NOMO-1 treated with dmso at 0.1 percent for 144 hours (cell line): ENCODE measurements around the gene DOHH.

Experiments used
- DNase-seq: peaks from one replicate; lab custom pipeline; 2025; ENCODE audit not compliant: unreplicated experiment; lab: John Stamatoyannopoulos, UW

DOHH gene

DNA sequence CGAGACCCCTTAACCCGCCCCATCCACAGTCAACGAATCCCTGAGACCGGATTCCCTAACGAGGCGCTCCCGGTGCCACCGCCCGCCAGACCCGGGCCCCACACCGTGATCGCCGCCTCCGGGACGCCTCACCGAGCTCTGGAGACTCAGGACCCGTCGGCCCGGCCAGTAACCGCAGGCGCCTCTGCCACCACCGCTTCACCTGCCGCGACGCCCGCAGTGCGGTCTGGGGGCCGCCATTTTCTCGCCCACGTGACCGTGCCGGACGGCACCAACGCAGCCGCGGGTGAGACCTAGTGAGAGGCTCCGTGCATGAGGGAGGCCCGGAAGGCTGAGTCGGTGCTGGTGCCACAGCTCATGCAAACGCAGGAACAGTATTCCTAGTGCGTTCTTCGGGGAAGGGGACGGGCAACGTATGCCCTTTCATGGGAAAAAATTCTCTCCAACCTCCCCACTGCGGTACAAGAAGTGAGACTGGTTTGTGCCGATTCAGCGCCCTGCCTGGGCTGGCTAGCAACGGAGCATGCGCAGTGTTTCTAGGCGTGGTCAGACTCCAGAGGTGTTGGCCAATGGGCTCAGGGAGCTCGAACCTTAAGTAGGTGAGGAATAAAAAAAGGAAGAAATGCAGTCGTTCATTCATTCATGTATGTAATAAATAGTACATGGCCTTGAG is at the start of gene DOHH:
Gene DOHH, minus strand, starts transcription at position 246 of the 673 bp plus-strand sequence. CDS start 3,860 bp downstream, outside the sequence.
- DNase-seq: peak; percentile 97

GRCh38 chr19:3549816-3550215 is 49.3 kb upstream of the DOHH start:
- no peak for DNase-seq

DNA sequence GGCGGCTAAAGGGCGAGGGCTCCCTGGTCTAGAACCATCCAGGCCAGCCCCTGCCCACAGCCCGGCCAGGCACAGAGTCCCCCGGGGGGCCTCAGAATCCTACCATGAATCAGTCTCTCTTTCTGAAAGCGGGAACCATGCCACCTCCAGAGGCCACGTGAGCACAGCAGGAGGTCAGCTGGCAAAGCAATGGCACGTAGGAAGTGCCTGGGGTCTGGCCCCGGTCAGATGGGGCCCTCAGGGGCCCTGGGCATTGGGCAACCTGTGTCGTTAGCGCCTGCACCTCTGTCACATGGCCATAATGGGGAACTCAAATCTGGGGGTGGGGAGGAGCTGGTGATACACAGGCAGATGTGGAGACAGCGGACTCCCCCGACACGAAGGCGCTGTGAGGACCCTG is 48.1 kb upstream of the DOHH start:
- DNase-seq: peak; percentile 82

DNA sequence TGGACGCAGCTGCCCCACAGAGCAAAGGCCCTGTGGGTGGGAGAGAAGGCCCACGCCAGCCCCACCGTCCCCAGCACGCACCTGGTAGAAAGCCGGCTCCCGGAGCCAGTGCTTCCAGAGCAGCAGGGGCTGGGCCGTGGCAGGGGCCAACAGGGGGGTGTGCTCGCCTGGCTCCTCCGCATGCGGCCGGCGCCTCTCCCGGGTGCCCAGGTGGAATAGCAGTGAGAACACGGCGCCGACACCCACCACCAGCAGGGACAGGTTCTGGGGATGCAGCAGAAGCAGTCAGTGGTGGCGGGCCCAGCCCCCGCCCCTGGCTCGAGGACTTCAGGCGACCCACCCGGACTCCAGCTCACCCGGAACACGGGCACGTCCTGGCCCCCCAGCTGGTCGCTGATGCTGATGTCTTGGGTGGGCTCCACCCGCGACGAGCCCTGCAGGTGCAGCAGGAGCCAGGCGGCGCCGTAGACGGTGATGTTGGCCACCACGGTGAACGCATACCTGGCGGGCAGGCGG is 47.4 kb upstream of the DOHH start:
- DNase-seq: no peak

- no peak for DNase-seq
These were observed 46.8 kb upstream of the DOHH start for GRCh38 chr19:3547301-3547731.

DNA sequence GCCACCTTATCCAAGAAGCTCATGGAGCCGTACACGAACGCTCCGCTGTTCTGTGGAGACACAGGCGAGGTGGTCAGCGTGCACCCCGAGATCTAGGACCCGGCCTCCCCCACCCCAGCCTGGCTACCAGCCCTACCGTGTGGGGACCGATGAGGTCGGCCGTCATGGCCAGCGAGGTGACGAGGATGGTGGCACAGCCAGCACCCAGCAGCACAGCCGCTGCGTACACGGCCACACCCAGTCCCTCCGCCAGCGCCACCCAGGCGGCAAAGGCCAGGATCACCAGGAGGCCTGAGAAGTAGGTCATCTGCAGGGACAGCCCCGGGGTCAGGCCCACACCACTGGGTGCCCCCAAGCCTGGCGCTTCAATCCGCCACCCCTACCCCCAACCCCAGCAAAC is 45.6 kb upstream of the DOHH start:
- no peak for DNase-seq

- DNase-seq: no peak
These were observed 45.2 kb upstream of the DOHH start for GRCh38 chr19:3545669-3546034.

DNA sequence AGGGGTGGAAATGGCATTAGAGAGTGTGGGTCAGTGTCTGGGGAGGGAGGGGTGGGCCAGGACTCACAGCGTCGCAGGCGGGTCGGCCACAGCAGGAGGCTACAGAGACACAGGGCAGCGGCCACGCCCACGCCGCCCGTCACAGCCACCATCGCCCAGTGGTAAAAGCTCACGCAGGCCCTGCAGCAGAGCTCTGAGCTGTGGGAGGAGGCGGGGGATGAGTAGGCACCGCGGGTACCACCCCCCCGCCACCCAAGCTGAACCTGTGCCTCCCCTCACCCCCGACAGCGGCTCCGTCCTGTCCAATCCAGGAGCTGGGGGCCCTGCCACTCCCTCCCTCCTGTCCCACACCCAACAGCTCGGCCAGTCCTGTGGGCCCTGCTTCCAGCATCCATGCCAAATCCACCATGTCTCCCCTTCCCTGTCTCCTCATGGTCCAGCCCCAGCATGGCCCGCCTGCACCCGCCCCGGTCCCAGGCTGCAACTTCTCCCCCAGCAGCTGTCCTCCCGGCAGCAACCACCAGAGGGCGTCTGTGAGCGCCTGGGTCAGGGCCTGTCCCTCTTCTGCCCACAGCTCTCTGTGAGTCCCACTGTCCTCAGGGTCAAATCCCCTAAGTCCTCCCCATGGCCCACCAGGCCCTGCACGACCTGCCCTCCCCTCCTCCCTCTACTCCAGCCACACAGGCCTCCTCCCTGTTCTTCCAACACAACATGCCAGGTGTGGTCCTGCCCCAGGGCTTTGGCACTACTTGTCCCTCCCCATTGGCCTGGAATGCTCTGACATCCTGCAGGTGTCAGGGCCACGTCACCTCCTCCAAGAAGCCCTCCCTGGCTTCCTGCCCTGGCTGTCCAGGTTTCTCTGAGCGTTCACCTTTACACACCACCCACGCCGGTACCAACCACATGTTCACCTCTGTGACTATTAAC is 44.5 kb upstream of the DOHH start:
- DNase-seq: peak; percentile 14

DNA sequence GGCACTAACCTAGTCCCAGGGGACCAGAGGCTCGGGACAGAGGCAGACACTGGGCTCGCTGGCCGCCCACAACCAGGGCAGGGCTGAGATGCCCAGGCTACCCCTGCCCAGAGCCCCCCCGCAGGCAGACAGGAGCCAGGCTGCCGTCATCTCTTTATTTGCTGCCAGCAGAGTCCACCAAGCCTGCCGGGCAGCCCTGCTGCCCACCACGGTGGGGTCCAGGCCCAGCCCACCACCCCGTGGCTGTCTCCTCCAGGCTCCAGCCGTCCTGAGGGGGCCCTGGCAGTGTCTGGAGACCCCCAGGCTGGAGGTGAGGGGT is 43.5 kb upstream of the DOHH start:
- DNase-seq: no peak

DNA sequence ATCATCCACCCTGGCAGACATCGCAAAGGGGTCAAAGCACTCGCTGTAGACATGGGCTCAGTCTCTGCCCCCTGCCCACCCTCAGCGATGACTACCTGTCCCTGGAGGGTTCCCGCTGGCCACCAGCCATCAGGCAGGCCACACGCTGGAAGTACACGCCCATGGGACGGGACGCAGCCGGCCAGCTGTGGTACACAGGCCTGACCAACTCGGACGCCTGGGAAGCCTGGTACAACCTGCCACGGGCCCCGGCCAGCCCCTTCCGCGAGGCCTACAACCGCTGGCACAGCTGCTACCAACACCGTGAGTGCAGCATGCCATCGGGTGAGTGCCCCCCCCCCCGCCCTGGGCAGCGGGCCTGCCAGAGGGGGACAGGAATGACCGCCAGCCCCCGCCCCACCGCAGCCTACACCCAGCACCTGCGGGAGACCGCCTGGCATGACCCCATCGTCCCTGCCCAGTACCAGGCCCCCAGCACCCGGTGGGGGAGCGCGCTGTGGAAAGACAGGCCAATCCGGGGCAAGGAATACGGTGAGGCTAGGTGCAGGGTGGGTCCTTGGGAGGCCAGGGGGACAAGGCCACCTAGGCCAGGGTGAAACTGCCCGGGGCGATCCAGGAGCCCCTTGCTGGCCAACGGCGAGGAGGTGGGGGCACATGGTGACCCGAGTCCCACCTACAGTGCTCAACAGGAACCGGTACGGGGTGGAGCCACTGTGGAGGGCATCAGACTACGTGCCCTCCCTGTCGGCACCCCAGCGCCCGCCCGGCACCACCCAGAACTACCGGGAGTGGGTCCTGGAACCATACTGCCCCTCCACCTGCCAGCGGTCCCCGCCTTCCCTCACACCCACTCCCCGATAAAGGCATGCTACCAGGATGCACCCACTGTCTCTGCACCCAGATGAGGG is 42.9 kb upstream of the DOHH start:
- no peak for DNase-seq

DNA sequence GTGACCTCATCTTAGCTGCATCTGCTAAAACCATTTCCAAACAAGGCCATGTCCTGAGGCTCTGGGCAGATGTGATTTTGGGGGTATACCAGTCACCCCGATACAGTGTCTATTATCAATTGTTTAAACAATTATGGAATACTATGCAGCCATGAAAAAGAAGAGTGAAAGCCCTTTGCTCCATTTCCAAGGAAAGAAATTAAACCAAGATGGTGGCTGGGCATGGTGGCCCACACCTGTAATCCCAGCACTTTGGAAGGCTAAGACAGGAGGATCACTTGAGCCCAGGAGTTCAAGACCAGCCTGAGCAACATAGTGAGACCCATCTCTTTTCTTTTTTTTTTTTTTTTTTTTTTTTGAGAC is 39.3 kb upstream of the DOHH start:
- DNase-seq: no peak

DNA sequence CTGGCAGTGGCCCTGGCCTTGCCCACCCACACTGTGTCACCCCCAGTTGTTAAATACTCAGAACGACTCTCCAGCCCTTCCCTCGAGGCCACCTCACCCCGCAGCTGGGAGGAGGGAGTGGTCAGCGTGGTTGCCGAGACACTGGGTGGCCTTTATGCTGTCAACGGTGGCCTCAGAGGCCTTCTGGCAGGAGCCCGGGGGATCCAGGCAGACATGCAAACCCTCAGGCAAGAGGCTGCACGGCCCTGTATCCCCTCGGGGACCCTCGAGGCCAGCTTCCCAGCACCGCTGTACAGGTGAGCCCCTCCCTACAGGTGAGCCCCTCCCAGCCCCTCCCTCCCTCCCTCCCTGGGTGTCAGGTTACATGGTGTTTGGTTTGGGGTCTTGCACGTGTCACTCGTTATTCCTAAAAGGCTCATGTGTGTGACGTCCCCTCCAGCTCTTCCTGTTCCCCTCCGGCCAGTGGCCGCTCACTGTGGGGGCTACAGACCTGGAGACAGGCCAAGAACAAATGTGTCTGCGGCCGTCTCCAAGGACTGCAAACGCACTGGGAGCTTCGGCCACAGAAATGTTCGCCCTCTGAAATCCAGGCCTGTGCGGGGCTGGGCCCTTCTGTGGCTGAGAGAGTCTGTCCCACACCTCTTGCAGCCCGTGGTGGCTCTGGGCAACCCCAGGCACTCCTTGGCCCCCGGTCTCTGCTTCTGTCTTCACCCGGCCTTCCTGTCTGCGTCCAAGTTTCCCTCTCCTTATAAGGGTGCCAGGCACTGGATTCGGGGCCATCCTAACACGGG is 38.7 kb upstream of the DOHH start, which contains the start of gene TEKTIP1:
Gene TEKTIP1, plus strand, starts transcription at position 210 of the 791 bp plus-strand sequence. Its CDS starts 4 bp downstream, at position 214.
- no peak for DNase-seq

DNA sequence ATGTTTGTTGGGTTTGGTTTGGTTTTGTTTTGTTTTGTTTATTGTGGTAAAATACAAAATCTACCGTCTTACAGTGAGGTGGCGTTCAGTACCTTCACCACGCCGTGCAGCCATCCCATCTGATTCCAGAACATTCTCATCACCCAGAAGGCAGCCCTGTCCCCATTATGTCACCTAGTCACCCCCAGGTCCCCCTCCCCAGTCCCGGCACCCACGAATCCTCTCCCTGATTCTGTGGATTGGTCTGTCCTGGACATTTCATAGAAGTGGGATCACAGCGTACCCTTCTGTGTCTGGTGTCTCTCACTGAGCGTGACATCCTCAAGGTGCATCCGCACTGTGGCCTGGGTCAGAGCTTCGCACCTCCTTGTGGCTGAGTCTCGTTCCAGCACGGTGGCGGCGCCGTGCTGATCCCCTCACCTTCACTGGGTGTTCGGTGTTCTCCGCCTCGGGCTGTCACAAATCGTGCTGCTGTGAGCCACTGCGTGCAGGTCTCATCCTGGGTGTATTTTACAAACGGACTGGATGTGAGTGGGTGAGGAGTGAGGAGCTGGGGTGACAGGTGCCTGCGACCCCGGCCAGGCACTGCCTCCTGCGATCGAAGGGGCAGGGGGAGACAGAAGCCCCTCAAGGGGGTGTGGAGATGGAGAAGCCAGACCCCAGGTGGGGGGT is 37.9 kb upstream of the DOHH start:
- no peak for DNase-seq

DNA sequence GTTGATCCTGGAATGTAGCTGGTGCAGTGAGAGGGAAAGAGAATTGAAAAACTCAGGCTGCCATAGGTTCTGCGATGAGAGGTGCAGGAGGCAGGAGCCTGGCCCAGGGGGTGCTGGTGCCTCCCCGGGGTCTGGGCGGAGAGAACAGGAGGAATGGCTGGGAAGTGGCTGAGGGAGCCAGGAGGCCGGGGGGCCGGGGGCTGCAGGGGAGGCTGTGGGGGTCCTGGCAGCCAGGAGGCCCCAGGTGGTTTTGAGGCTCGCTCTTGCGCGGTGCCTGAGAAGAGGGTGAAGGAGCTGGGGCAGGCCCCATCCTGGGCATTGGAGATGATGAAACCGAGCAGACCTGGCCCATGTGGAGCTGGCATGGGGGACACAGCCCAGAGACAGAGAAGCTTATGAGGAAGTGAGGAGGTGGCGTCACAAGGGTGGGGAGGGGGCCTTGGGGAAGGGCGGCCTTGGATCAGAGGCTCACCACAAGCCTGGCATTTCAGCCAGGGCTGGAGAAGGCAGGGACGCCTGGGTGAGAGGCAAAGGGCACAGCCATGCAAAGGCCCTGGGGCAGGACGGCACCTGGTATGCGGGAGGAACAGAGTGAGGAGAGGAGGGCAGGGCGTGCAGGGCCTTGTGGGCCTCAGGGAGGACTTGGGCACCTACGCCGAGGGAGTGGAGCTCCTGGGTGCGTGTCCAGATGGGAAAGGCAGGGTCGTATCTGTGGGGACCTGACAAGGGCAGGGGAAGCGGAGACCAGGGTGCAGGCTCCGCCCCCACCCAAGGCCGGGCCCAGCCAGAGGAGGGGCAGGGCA is 37.2 kb upstream of the DOHH start:
- DNase-seq: no peak

GRCh38 chr19:3537101-3537437 is 36.6 kb upstream of the DOHH start:
- no peak for DNase-seq

DNA sequence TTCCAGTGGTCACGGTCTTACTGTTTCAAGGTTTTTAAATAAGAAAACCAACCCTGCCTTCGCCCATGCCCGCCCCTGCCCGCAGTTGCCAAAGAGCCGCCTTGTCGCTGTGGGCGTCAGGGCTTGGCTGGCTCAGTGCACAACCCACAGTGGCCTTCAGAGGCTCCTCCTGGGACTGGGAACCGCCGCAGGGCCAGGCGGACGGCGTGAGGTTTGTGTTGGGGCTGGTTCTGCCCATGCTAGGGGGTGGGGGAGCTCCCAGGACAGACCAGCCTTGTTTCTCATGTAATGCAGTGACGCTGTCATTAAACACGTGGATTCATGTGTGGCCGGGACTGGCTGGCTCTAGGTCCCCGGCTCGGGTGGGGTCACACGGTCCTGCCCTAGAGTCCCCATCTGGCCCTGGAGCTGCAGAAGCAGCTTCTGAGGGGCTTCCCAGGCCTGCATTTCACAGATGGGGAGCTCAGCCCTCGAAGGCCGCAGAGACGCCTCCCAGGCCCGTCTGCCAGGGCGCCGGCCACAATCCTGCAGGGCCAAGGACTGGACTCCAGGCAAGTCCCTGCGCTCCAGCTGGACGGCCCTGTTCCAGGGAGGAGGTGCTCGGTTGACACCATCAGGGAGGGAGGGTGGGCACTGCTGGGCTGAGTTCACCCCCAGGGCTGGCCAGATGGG is 36.1 kb upstream of the DOHH start:
- DNase-seq: no peak

DNA sequence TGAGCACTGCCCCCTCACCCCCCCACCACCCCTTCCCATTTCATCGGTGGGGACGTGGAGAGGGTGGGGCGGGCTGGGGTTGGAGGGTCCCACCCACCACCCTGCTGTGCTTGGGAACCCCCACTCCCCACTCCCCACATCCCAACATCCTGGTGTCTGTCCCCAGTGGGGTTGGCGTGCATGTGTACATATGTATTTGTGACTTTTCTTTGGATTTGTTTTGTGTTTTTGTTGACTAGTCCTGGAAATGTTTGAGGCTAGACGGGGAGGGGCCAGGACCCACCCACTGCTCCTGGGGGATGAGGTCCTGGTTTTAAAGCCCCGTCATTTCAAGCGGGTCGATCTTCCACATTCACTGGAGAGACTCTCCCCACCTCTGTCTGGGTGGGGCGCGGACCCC is 35.5 kb upstream of the DOHH start:
- no peak for DNase-seq

GRCh38 chr19:3535563-3535965 is 35.1 kb upstream of the DOHH start:
- DNase-seq: no peak

DNA sequence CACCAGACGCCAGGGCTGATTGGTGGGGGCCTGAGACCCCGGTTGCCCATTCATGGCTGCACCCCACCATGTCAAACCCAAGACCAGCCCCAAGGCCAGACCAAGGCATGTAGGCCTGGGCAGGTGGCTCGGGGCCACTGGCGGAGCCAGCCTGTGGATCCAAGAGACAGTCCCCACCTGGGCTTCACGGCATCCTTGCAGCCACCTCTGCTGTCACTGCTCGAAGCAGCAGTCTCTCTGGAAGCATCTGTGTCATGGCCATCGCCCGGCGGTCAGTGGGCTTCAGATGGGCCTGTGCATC is 34.7 kb upstream of the DOHH start:
- no peak for DNase-seq
